Uterus (tissue), 4 donors: Measurements from ENCODE around the gene KCNMB1. TPM values are rescaled to one million over a fixed set of nuclear protein-coding genes. Genes with fewer than 3 reads are reported as not detected.

Source experiments
- DNase-seq, 2 donors: peaks; one replicate each; pipeline ENCODE4 v3.0.0-alpha.2; 2019 to 2020
- H3K27ac ChIP-seq, 2 donors: fragments of 200-600 bp; sonication (generic); 1 replicate in 1 of 2; 2 replicates in 1 of 2; pipeline ENCODE4 v1.5.1; 2016 to 2018
- H3K27me3 ChIP-seq, 2 donors: fragments of 200-600 bp; sonication (generic); one replicate each; pipeline ENCODE4 v1.5.1; 2018 to 2019; ENCODE audit warnings: control low read depth in 1 of 2
- H3K36me3 ChIP-seq, 2 donors: fragments of 200-600 bp; sonication (generic); one replicate each; pipeline ENCODE4 v1.5.1; 2019; ENCODE audit warnings: control low read depth in 1 of 2
- H3K4me1 ChIP-seq, 2 donors: fragments of 200-600 bp; sonication (generic); one replicate each; pipeline ENCODE4 v1.5.1; 2018 to 2019; ENCODE audit warnings: control low read depth in 1 of 2
- H3K4me3 ChIP-seq, 2 donors: fragments of 200-600 bp; sonication (generic); 1 replicate in 1 of 2; 2 replicates in 1 of 2; pipeline ENCODE4 v1.5.1; 2018 to 2019; ENCODE audit warnings: mild to moderate bottlenecking in 1 of 2
- H3K9me3 ChIP-seq, 2 donors: fragments of 200-600 bp; sonication (generic); one replicate each; pipeline ENCODE4 v1.5.1; 2019; ENCODE audit warnings: control low read depth in 1 of 2
- POLR2A ChIP-seq, 2 donors: fragments of 450-650 bp; IDR thresholded peaks; one replicate each; pipeline ENCODE4 v1.6.1; 2016; ENCODE audit warnings: antibody characterized with exemption in 2 of 2, mild to moderate bottlenecking in 1 of 2, moderate library complexity in 1 of 2
- intact Hi-C: fragments of 100-400 bp; cut with DNase I; formaldehyde crosslinking; loops from one replicate; pipeline ENCODE4 v1.15.1; 2023; ENCODE audit warnings: low total_unique reads
- total RNA-seq, 4 donors: library from RNA; depleted of rRNA in 3 of 4; stranded (reverse); fragments of >200 nt in 3 of 4; gene quantifications; one replicate each; pipeline versions ENCODE4 v1.1.0 to v1.2.4, GENCODE V29; 2014 to 2023
- TF ChIP-seq, protein P1 (sequence below), 4 experiments: fragments of 200-600 bp in 2 of 4; fragments of 450-650 bp in 2 of 4; sonication (generic) in 2 of 4; IDR thresholded peaks; one replicate each; pipeline ENCODE4 v1.5.1; 2016 to 2019; ENCODE audit warnings: antibody characterized with exemption in 4 of 4, mild to moderate bottlenecking in 2 of 4, moderate library complexity in 1 of 4
- donor health status: DM: yes; HTN: yes; CAD: no.

Gene KCNMB1
- total RNA-seq, 4 donors from 2014 or later = 5.7 to 42.6 (median 8.7) TPM

DNA sequence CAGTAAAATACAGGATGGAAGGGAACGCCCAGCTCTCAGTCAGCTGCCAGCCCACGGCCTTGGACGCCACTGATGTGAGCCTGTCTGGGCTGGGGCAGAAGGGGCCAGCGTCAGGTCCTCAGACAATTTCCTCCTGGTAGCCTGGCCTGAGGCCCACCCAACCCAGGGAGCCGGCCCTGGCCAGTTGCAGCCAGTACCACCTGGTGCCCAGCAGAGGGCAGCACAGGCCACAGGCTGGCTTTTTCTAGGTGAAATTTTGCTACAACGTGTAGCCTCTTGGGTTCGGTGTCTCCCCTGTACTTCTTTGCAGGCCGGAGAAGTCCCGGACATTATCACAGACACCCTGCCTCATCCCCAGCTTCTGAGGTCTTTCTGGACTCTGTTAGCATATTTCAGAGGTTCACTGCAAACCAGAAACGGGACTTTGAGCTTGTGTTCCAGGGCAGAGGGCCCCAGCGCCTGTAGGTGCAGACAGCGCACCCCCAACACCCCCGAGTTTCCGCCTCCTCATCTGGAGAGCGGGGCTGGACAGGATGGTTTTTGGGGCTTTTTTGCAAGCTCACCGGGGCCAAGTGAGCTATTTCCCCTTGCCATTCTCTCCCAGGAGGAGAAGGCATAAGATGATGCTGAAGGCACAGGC, 45.9 kb upstream of the KCNMB1 start:
- no peaks in the 10 kb centered on the region for H3K9me3 ChIP-seq
- DNase-seq = peak; percentile 51 to 71
- H3K27me3 ChIP-seq = no peaks in the 10 kb centered on the region
- H3K4me1 ChIP-seq = no peaks in the 10 kb centered on the region
- H3K4me3 ChIP-seq = no peak overlapping the region
- intact Hi-C loops = no loop called here
- TF ChIP-seq POLR2A (IDR thresholded peaks at IDR 0.05) = no peak
- TF ChIP-seq, protein P1, sequence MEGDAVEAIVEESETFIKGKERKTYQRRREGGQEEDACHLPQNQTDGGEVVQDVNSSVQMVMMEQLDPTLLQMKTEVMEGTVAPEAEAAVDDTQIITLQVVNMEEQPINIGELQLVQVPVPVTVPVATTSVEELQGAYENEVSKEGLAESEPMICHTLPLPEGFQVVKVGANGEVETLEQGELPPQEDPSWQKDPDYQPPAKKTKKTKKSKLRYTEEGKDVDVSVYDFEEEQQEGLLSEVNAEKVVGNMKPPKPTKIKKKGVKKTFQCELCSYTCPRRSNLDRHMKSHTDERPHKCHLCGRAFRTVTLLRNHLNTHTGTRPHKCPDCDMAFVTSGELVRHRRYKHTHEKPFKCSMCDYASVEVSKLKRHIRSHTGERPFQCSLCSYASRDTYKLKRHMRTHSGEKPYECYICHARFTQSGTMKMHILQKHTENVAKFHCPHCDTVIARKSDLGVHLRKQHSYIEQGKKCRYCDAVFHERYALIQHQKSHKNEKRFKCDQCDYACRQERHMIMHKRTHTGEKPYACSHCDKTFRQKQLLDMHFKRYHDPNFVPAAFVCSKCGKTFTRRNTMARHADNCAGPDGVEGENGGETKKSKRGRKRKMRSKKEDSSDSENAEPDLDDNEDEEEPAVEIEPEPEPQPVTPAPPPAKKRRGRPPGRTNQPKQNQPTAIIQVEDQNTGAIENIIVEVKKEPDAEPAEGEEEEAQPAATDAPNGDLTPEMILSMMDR (IDR thresholded peaks at IDR 0.05) = peak; percentile 90 to 93 (median 93)
- H3K36me3 ChIP-seq = no peaks in the 10 kb centered on the region
- H3K27ac ChIP-seq = no peak overlapping the region

DNA sequence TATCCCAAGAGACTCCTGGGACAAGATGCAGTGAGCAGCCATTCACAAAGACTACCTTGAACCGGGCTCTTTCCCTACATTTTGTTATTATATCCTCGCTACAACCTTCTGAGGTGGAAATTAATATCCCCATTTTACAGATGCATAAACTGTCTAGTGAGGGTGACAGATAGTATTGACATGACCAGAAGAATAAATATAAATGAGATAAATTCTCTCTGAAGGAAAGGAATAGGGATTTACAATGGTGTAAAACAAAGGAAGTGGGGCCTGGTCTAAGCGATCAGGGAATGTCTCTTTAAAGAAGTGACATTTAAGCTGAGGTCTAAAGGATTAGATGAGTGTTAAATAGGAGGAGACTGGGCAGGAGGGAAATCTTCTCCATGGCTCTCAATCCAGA, 43.5 kb upstream of the KCNMB1 start:
- H3K36me3 ChIP-seq = no peaks in the 10 kb centered on the region
- intact Hi-C loops = loop anchor here (2.0 kb wide), 1 partner anchor 198 kb away; no protein-coding TSS in a partner anchor
- H3K27ac ChIP-seq = no peak overlapping the region
- no peaks in the 10 kb centered on the region for H3K27me3 ChIP-seq
- TF ChIP-seq, protein P1 (IDR thresholded peaks at IDR 0.05) = no peak
- no peak for TF ChIP-seq POLR2A (IDR thresholded peaks at IDR 0.05)
- no peak for DNase-seq
- no peaks in the 10 kb centered on the region for H3K4me1 ChIP-seq
- no peaks in the 10 kb centered on the region for H3K9me3 ChIP-seq
- H3K4me3 ChIP-seq = no peak overlapping the region

DNA sequence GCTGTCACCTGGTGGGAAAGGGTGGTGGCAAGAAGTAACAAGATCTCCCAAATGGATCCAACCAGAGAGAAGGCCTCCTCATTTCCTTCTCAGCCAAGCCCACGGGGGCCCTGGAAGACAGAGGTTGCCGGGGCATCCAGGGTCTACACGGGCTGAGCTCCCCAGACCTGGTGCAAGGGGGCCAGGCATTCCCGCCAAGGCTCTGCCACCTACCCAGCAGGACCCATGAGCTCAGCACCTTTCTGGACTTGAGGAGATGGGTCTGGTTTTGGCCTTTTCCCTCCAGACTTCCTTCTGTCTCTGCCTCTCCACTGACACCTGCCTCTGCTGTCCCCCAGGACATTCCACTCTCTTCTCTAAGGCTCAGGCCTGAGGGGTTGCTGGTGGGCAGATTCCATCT, 42.4 kb upstream of the KCNMB1 start:
- intact Hi-C loops = no loop called here
- Histone ChIP-seq H3K4me3 (no peak overlapping the region), H3K27ac (no peak overlapping the region), H3K27me3 (no peaks in the 10 kb centered on the region), H3K36me3 (no peaks in the 10 kb centered on the region), H3K4me1 (no peaks in the 10 kb centered on the region), H3K9me3 (no peaks in the 10 kb centered on the region)
- no peak for DNase-seq
- TF ChIP-seq, protein P1 (IDR thresholded peaks at IDR 0.05) = no peak
- TF ChIP-seq POLR2A (IDR thresholded peaks at IDR 0.05) = no peak

DNA sequence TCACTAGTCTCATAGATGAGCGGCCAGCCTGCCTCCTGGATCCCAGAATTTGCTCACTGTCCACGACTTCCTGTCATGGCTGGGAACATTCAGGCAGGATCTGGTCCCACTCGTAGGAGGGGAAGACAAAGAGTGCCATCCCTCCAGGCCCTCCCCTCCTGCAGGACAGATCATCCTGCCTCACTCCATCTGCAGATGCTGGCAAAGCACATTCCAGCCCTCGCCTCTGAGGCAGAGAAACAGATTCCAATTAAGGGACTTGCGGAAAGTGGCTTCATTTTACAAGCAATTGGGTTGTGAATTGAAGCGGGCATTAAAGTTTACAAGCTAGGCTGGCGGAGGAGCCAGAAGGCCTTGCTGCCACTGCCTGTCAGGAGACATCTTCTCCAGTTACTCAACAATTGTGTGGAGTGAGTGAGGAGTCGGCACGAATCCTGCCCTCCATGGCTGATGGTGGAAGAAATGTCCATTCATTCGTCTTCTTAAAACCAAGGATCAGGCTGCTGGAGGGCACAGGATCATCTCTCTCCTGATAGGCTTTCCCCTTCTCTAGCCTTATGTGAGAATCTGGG, 41.8 kb upstream of the KCNMB1 start:
- Histone ChIP-seq H3K27me3 (no peaks in the 10 kb centered on the region), H3K27ac (no peak overlapping the region), H3K4me1 (no peaks in the 10 kb centered on the region), H3K9me3 (no peaks in the 10 kb centered on the region), H3K36me3 (no peaks in the 10 kb centered on the region), H3K4me3 (no peak overlapping the region)
- TF ChIP-seq, protein P1 (IDR thresholded peaks at IDR 0.05) = no peak
- no peak for TF ChIP-seq POLR2A (IDR thresholded peaks at IDR 0.05)
- DNase-seq = no peak
- intact Hi-C loops = no loop called here

DNA sequence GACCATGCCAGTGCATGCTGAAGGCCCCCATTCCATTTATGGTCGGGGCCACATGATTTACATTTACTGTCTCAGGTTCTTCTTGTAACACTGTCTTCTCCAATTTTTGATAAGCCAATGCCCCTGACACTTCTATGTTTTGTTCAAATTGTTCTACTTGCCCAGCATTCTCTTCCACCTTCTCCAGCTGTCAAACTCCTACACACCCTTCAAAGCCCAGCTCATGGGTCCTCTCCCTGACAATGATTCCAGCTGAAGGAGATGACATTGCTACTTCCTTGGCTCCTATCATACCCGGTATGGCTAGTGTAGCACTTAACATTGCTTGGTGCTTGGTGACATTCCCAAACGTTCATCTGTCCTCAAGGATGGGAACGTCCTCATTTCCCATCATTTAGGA, 41.1 kb upstream of the KCNMB1 start:
- H3K4me3 ChIP-seq = no peak overlapping the region
- H3K9me3 ChIP-seq = no peaks in the 10 kb centered on the region
- H3K27me3 ChIP-seq = no peaks in the 10 kb centered on the region
- H3K36me3 ChIP-seq = no peaks in the 10 kb centered on the region
- no peak overlapping the region for H3K27ac ChIP-seq
- no peaks in the 10 kb centered on the region for H3K4me1 ChIP-seq
- intact Hi-C loops = no loop called here
- DNase-seq = no peak
- TF ChIP-seq, protein P1 (IDR thresholded peaks at IDR 0.05) = no peak
- TF ChIP-seq POLR2A (IDR thresholded peaks at IDR 0.05) = no peak
